Osteocyte (in vitro differentiated cells): ENCODE data around the gene AP3M1. TPM values are rescaled to one million over a fixed set of nuclear protein-coding genes. Genes with fewer than 3 reads are reported as not detected.

Experiments used
- DNase-seq: peaks from one replicate; pipeline ENCODE4 v3.0.0; 2021; ENCODE audit warnings: mixed read lengths; ENCODE audit not compliant: unreplicated experiment; ENCODE audit errors: extremely low spot score
- H3K27ac Mint-ChIP-seq: one replicate; pipeline ENCODE4 v1.8.0; 2021; ENCODE audit warnings: mild to moderate bottlenecking, mixed read lengths; ENCODE audit not compliant: unreplicated experiment
- H3K27me3 Mint-ChIP-seq: one replicate; pipeline ENCODE4 v1.8.0; 2021; ENCODE audit warnings: mixed read lengths; ENCODE audit not compliant: unreplicated experiment
- H3K36me3 Mint-ChIP-seq: one replicate; pipeline ENCODE4 v1.8.0; 2021; ENCODE audit warnings: mixed read lengths; ENCODE audit not compliant: unreplicated experiment
- H3K4me1 Mint-ChIP-seq: one replicate; pipeline ENCODE4 v1.8.0; 2021; ENCODE audit warnings: mixed read lengths; ENCODE audit not compliant: unreplicated experiment
- H3K4me3 Mint-ChIP-seq: one replicate; pipeline ENCODE4 v1.8.0; 2021; ENCODE audit warnings: mild to moderate bottlenecking, moderate library complexity, mixed read lengths; ENCODE audit not compliant: unreplicated experiment
- H3K9me3 Mint-ChIP-seq: one replicate; pipeline ENCODE4 v1.8.0; 2021; ENCODE audit warnings: mixed read lengths; ENCODE audit not compliant: unreplicated experiment
- total RNA-seq: library from RNA; stranded (reverse); gene quantifications from 2 replicates; pipeline ENCODE4 v1.2.1, GENCODE V29; 2021
- TF ChIP-seq, protein P1 (sequence below): fragments of 200-600 bp; sonication (generic); IDR thresholded peaks from 2 replicates; pipeline ENCODE4 v1.5.0; 2021; ENCODE audit warnings: antibody characterized with exemption, mild to moderate bottlenecking, moderate library complexity

The AP3M1 gene
- total RNA-seq, 1 donor from 2014 or later, result 39.6 TPM

- DNase-seq, result no peak
- Mint-ChIP-seq H3K4me1 (peaks cover 24% of the 10 kb centered on the region), H3K27me3 (no peaks in the 10 kb centered on the region), H3K36me3 (peaks cover 37% of the 10 kb centered on the region), H3K4me3 (no peak overlapping the region), H3K9me3 (no peaks in the 10 kb centered on the region), H3K27ac (no peak overlapping the region)
- TF ChIP-seq, protein P1, sequence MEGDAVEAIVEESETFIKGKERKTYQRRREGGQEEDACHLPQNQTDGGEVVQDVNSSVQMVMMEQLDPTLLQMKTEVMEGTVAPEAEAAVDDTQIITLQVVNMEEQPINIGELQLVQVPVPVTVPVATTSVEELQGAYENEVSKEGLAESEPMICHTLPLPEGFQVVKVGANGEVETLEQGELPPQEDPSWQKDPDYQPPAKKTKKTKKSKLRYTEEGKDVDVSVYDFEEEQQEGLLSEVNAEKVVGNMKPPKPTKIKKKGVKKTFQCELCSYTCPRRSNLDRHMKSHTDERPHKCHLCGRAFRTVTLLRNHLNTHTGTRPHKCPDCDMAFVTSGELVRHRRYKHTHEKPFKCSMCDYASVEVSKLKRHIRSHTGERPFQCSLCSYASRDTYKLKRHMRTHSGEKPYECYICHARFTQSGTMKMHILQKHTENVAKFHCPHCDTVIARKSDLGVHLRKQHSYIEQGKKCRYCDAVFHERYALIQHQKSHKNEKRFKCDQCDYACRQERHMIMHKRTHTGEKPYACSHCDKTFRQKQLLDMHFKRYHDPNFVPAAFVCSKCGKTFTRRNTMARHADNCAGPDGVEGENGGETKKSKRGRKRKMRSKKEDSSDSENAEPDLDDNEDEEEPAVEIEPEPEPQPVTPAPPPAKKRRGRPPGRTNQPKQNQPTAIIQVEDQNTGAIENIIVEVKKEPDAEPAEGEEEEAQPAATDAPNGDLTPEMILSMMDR, result no peak
Measured at GRCh38 chr10:74123081-74123480, 27.5 kb downstream of the AP3M1 start.

- no peak for DNase-seq
- TF ChIP-seq, protein P1, result no peak
- peaks cover 44% of the 10 kb centered on the region for H3K36me3 Mint-ChIP-seq
- H3K9me3 Mint-ChIP-seq, result no peaks in the 10 kb centered on the region
- H3K27ac Mint-ChIP-seq, result no peak overlapping the region
- H3K27me3 Mint-ChIP-seq, result no peaks in the 10 kb centered on the region
- no peak overlapping the region for H3K4me3 Mint-ChIP-seq
- H3K4me1 Mint-ChIP-seq, result peaks cover 28% of the 10 kb centered on the region
Measured at GRCh38 chr10:74122060-74122459, 28.6 kb downstream of the AP3M1 start.

GRCh38 chr10:74121368-74121767 is 29.3 kb downstream of the AP3M1 start:
- no peaks in the 10 kb centered on the region for H3K27me3 Mint-ChIP-seq
- H3K4me1 Mint-ChIP-seq, result peaks cover 28% of the 10 kb centered on the region
- H3K27ac Mint-ChIP-seq, result peak overlapping the region; percentile 3
- TF ChIP-seq, protein P1, result no peak
- peaks cover 49% of the 10 kb centered on the region for H3K36me3 Mint-ChIP-seq
- no peak for DNase-seq
- no peaks in the 10 kb centered on the region for H3K9me3 Mint-ChIP-seq
- no peak overlapping the region for H3K4me3 Mint-ChIP-seq

- Mint-ChIP-seq H3K27me3 (no peaks in the 10 kb centered on the region), H3K4me1 (peaks cover 28% of the 10 kb centered on the region), H3K36me3 (peaks cover 53% of the 10 kb centered on the region), H3K4me3 (no peak overlapping the region), H3K9me3 (no peaks in the 10 kb centered on the region), H3K27ac (peak overlapping the region; percentile 3)
- no peak for DNase-seq
- TF ChIP-seq, protein P1, result no peak
Measured at GRCh38 chr10:74120911-74121310, 29.7 kb downstream of the AP3M1 start.

- Mint-ChIP-seq H3K27ac (peak overlapping the region; percentile 91), H3K27me3 (no peaks in the 10 kb centered on the region), H3K4me3 (no peak overlapping the region), H3K9me3 (no peaks in the 10 kb centered on the region), H3K36me3 (peaks cover 60% of the 10 kb centered on the region), H3K4me1 (peaks cover 29% of the 10 kb centered on the region)
- no peak for DNase-seq
- TF ChIP-seq, protein P1, result no peak
Measured at GRCh38 chr10:74118804-74119203, 31.8 kb downstream of the AP3M1 start.
